DMS 273 (cell line): ENCODE data around the gene ZNF503.
A peak's percentile ranks its signal among the peaks of the same experiment; 100 is the strongest.

ENCODE experiments used
- DNase-seq: peaks from one replicate; lab custom pipeline; 2025; ENCODE audit not compliant: unreplicated experiment; lab: John Stamatoyannopoulos, UW

ZNF503 gene

DNA sequence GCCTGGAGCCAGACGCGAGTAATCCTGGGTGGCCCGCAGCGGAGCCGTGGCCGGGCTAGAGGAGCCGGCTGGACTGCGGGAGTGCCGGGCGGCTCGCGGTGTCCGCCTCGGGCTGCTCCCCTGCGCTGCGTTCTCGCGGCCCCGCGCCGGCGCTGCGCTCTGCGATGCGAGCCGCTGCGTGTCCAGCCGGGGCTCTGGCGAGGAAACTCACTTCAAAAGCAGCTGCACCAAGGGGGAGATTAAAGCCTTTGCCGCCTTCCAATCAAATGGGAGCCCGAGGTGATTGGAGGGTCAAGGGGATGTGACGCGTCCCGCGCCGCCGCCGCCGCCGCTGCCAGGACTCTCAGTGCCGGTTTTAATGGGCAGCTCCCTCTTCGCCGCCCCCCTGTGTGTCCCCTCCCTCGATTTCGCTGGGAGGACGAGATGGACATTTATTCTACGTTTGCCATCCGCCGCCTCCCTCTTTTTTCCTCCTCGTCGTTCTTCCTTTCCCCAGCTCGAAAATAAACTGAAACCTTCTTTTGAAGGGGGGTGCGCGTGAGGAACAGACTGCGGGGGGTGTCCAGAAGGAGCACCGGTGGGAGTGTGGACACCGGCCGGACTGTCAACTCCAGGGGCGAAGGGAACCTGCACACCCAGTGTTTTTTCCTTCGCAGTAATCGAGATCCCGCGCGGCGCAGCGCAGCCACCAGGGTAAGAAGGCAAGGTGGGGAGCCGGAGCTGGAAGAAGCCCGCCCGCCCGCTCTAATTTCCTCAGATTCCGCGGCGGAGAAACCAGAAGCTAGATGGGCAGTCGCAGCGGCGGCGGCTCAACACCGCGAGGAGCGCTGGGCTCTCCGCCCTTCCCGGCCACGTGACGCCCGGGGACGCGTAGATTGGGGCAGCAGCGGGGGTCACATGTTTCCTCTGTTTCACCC lies at the start of gene ZNF503:
Gene ZNF503, minus strand, starts transcription at position 196 of the 917 bp plus-strand sequence. CDS start 345 bp downstream, outside the sequence.
- DNase-seq = peak; percentile 96

- no peak for DNase-seq
Measured at GRCh38 chr10:75450644-75451640, 49.4 kb upstream of the ZNF503 start.

GRCh38 chr10:75450075-75450445 lies 48.5 kb upstream of the ZNF503 start:
- DNase-seq = no peak

DNA sequence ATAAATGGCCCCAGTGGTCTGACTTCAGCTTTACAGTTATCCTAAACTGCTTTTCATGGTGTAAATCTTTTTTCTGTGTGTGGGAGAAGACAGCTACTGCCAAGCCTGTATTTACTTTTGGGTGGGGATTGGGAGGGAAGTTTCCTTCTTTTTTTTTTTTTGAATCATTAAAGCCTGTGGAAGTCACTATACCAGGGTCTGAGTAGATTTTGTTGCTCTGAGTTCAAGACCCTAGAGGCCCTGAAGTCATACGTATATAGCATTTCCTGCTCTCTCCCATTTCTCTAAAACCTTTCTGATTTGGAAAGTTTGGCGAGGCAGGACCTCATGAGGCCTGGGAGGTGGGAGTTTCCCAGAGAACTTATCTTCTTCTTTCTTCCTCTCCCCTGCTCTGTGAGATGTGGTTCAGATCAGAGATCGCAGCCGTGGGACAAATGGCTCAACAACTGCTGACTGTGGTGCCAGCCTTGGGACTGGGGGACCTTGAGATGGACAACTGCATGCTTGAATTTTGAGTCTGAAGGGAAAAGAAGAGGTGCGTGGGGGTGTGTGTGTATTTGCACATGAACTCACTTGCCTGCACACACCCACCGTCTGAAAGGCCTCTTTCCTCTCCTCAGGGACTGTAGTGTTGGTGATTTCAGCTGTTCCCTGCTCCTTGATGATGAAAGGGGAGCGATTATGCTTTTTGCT lies 48.0 kb upstream of the ZNF503 start:
- no peak for DNase-seq

- DNase-seq = no peak
Measured at GRCh38 chr10:75448166-75448565, 46.6 kb upstream of the ZNF503 start.

GRCh38 chr10:75446508-75446907 lies 44.9 kb upstream of the ZNF503 start:
- no peak for DNase-seq

DNA sequence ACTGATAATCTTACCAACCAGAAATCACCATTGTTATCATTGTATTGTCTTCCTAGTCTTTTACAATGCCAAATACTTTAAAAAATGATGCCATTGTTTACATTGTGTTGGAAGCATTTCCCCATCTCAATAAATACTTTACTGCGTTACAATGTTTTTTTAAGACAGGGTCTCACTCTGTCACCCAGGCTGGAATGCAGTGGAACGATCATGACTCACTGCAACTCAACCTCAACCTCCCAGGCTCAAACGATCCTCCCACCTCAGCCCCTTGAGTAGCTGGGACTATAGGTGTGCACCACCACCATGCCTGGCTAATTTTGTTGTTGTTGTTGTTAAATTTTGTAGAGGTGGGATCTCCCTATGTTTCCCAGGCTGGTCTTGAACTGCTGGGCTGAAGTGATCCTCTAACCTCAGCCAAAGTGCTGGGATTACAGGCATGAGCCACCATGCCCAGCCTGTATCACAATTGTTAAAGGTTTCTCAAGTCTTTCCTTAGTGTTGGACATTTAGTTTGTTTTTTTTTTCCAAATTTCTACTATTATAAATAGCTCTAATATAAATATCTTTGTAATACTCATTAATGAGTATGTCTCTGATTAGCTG lies 43.3 kb upstream of the ZNF503 start:
- no peak for DNase-seq

DNA sequence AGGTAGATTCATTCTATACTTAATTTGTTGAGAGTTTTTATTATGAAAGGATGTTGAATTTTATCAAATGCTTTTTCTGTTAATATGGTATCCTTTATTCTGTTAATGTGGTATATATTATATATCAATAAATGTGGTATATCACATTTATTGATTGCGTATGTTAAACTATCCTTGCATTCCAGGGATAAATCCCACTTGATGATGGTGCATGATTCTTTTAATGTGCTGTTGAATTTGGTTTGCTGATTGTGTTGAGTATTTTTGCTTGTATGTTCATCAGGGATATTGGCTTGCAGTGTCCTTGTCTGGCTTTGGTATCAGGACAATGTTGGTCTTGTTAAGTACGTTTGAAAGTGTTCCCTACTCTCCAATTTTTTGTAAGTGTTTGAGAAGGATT lies 41.8 kb upstream of the ZNF503 start:
- DNase-seq = no peak

DNA sequence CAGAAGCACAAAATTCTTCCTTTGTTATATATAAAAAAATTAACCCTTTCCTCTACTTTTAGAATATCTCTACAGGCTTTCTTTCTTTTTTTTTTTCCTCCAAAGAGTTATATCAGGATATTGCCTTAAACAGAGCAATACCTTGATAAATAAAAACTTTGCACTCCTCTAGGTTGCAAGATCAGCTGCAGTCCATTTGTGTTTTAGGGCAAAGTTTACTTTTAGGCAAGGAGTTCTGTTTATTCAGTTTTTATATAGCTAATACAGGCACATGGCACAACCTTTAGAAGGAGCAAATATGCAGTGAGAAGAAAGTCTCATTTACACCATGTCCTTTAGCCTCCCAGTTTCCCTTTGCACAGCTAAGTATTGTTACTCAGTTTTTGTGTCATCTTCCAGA lies 40.1 kb upstream of the ZNF503 start:
- DNase-seq = no peak

DNA sequence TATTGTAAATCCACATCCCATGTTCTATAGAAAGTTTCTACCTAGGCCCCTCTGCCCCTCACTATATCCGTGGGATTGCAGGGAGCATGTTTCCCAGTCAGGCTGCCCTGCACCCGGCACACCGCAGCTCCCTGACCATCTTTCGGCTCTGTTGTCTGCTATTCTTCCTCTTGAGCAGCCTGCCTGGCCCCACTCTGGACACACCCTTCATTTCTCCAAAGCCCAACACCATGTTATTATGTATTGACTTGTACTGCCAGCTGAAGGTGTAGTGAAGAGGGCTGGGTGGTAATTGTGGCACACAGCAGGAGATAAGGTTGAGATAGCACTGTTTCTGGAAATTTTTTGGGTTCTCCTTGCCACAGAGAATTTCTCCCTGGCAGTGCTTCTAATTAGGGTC lies 39.6 kb upstream of the ZNF503 start:
- DNase-seq = no peak

GRCh38 chr10:75440271-75440793 lies 38.8 kb upstream of the ZNF503 start:
- DNase-seq = no peak

DNA sequence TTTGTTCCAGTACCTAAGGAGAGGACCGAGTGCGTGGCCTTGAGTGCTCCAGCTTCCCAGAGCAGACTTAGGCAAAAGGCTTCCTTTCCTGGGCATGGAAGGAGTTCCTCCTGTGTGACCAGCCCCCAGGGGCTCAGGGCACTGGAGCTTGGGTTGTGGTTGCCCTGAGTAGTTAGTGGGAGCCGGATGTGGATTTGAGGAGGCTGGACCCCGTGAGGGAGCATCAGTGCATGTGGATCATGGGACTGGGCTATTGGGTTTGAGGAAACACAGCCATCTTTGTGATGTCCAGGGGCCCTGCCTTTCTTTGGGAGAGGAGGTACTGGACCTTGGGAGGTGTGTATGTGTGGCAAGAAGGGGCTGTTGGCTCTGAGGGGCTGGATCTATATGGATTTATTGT lies 38.2 kb upstream of the ZNF503 start:
- no peak for DNase-seq

- no peak for DNase-seq
Measured at GRCh38 chr10:75438275-75438674, 36.7 kb upstream of the ZNF503 start.

- DNase-seq = no peak
Measured at GRCh38 chr10:75437693-75438092, 36.1 kb upstream of the ZNF503 start.

DNA sequence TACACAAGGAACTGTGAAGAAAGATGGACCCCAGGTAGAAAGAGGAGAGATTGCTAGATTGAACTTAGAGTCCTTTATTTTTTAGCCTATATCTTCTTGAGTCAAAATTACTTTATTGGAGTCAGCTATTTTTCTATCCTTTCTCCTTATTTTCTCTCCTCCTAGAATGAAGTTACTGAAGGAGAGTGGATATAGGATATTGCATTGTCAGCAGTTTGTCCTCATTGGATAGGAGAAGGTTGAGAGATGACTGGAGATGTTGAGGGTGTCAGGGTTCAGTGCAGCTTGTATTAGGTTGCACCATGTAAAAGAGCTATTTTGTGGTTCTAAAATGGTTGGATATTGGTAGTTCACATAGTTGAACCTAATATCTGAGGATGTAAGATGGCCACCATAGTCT lies 35.3 kb upstream of the ZNF503 start:
- DNase-seq = no peak

- DNase-seq = no peak
Measured at GRCh38 chr10:75435291-75435690, 33.7 kb upstream of the ZNF503 start.

GRCh38 chr10:75434291-75434690 lies 32.7 kb upstream of the ZNF503 start:
- DNase-seq = no peak

- DNase-seq = no peak
Measured at GRCh38 chr10:75433216-75433615, 31.7 kb upstream of the ZNF503 start.

DNA sequence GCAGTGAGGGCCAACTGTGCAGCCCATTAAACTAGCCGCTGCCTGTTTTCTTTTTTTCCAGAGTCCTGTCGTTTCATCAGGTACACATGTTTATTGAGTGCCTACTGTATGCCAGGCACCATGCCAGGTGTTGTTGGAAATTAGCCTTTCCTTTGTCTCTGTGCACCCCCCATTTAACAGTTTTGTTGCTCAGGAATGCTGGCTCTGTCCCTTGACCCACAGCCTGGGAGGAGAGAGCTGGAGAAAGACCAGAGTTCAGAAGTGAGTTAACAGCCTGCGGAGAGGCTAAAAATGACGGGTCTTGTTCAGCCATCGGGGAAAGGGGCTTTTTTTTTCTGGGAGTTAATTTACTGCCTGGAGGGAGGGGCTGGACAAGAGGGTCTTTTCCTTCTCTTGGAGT lies 31.2 kb upstream of the ZNF503 start:
- no peak for DNase-seq

DNA sequence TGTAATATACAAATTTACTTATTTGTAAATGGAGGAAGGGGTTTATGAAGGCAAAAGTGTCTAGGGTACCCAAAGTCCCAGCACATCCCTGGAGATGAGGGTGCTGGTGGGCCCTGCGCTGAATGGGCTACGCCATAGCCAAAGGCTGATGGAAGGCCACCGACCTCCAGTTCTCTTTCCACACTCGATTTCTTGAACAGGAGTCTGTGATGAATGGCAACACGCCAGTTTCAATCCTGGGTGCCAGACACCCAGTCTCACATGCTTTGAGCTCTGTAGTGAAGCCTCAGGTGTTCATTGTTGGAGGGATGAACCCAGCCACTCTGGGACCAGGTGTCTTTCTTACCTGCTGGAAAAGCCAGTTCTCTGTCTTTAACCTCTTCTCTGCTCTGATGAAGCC lies 30.6 kb upstream of the ZNF503 start:
- DNase-seq = peak; percentile 13
